HG03064 (cell line): Measurements from ENCODE around the gene DNAJB6.
"Not testable (repeated sequence)": the region's sequence is repeated elsewhere in the genome, so short reads cannot be mapped to it uniquely, and the experiment has no call there.

Experiments used
- ATAC-seq: cut with Tn5 transposase; IDR thresholded peaks from one replicate; pipeline ENCODE4 v1.9.1; 2021; ENCODE audit warnings: low read depth; ENCODE audit not compliant: unreplicated experiment

The DNAJB6 gene

DNA sequence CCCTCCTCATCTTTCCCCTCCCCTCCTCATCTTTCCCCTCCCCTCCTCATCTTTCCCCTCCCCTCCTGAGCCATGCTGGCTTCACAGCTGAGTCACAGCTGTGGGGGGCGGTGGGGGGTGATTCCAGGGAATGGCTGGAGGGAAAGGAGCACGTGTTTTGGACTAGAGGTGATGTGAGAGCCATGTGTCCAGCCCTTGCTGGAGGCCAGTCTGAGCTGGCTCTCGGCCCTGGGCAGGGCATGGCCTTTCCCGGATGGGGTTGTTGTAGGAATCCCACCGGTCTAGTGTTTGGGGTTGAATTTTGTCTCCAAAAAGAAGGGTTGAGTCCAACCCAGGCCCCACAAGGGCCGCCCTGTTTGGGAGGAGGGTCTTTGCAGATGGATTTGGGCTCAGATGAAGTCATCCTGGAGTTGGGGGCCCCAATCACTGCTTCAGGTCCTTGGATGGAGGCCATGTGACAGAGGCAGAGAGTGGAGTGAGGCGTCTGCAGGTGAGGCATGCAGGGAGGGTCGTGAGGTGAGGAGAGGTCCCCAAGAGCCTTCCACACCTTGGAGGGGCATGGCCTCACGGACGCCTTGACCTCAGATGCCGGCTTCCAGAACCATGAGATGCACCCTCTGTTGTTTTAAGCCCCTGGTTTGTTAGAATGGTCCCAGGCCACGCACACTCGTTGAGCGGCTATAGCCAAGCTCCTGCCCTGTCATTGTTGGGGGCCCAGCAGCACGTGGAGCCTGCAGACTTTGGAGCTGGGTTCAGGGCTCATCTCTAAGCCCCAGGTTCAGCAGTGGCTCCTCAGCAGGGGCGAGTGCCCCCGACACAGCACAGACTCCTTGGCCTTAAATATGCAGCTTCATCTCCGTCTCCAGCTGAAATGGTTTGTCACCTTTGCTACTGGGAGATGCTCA is 101.6 kb downstream of the DNAJB6 start:
- ATAC-seq = no peak

DNA sequence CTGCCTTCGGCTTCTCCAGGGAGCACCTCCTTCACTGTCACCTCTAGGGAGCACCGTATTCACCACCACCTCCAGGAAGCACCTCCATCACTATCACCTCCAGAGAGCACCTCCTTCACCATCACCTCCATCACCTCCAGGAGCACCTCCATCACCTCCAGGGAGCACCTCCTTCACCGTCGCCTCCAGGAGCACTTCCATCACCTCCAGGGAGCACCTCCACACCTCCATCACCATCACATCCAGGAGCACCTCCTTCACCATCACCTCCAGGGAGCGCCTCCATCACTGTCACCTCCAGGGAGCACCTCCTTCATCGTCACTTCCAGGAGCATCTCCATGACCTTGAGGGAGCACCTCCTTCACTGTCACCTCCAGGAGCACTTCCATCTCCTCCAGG is 102.3 kb downstream of the DNAJB6 start:
- ATAC-seq = no peak

DNA sequence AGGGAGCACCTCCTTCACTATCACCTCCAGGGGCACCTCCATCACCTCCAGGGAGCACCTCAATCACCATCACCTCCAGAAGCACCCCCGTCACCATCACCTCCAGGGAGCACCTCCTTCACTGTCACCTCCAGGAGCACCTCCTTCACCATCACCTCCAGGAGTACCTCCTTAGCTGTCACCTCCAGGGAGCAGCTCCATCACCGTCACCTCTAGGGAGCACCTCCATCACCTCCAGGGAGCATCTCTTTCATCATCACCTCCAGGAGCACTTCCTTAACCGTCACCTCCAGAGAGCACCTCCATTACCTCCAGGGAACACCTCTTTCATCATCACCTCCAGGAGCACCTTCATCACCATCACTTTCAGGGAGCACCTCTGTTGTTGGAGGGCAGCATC is 103.0 kb downstream of the DNAJB6 start:
- no peak for ATAC-seq

DNA sequence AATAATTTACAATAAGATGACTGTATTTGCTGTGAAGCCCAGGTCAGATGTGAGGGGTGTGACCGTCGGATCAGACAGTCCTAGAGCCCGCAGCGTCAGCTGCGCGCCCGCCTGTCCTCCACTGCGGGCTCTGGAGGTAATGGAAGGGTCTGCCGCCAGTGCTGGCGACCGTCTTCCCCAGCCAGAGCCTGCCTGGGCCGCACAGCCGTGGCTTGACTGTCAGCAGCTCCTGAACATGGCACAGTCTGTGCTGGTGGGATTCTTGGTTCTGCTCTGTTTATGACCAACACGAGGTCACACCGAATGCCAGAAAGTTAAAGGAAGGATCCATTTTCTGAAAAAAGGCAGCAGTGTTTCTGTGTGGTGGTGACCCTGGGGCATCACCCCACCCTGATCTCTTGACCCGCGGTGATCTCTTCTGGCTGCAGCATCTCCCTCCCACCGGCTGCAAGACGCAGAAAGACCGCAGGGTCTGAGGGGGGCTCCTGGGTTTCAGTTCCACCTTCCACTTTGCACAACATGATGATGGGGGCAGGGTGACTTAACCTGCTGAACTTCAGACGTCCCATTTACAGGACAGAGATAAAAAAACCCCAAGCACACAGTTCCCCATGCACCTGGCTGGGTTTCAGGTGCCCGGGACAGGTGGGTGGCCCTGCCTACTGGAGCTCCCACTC is 103.7 kb downstream of the DNAJB6 start:
- no peak for ATAC-seq

DNA sequence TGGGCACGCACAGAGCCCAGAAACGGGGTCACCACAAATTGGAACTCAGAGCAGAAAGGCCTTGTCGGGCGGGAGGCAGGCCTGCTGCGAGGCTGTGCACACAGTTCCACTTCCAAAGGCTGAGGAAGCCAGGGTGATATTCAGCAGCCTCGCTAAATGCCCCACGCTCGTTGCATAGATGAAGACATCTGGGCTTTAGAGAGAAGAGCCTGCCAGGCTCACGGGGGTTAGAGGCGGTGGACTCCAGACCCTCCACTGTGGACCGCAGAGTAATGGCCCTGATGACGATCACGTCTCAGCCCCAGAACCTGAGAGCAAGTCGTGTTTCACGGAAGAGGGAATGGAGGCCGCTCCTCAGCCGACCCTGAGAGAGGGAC is 104.2 kb downstream of the DNAJB6 start:
- no peak for ATAC-seq

DNA sequence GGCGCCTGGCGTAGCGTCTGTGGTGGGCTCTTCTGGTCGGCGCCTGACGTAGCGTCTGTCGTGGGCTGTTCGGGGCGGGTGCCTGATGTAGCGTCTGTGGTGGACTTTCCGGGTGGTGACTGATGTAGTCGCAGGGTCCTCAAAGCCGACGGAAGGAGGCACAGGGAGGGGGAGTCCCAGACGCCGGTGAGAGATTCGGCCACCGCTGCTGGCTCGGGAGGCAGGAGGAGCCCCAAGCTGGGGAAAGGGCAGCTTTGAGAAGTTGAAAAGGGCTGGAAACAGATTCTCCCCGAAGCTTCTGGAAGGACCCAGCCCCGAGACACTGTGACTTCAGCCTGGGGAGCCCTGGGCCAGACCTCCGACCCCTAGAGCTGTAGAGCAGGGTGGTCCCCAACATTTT is 105.7 kb downstream of the DNAJB6 start:
- ATAC-seq = no peak

DNA sequence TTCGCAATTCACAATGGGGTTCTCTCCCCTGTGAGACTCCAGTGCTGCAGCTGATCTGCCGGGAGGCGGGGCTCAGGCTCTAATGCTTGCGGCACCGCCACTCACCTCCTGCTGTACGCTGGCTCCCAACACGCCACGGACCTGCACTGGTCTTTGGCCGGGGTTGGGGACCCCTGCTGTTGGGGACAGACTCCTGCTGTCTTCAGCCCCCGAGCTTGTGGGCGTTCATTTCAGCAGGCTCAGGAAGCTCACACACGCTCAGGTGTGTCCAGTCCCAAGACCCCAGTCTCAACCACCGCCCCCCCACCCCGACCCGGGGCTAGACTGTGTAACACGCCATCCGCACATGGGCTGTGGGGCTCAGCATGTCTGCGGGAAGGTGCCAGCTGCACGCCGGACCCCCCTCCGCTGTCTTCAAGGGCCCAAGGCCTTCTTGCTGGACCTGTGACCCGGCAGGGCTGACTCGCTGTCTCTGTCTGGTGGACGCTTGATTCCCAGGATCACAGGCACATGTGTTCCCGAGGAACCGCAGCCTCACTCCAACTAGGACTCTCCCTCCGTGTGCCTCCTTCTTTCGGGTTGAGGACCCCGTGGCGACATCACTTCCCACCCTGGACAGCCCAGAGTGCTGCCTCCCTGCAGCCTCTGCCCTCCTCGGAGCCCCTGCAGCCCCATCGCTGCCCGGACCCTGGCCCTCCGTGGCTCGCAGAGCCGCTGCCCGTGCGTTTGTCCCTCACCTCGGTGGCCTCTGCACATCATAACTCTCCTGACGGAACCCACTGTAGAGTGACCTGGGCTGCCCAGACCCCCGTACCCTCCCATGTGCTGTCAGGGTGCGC is 106.4 kb downstream of the DNAJB6 start:
- no peak for ATAC-seq

DNA sequence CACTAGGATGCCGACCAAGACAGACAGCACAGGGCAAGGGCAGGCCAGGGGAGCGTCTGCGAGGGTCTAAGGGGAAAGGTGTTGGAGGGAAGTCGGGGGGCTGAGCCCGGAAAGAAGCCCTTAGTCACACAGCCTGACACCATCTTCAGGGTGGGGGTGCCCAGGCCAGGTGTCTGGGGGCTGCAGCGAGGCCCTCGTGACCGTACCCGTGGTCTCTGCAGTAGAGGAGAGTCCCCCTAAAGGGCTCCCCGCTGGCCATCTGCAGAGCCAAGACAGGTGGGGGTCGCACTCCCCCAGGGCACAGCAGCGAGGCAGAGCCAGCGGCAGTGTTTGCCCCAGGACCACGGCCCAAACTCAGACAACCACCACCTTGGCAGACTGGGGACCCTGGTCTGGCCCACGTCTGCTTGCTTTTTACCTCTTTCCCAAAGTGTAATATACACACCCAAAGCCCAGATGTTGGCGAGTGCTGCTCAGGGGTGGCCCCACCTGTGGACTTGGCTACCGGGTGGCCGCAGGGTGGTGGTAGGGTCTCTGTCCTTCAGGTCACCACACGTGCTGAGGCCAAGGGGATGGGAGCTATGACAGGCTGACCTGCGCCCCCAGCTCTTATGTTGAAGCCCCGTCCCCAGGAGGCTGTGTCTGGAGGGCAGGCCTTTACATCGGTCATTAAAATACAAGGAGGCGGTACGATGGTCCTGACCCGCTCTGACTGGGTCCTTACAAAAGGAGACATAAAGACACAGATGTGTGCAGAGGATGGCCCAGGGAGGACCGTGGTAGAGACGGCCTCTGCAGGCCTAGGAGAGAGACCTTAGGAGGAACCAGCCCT is 107.4 kb downstream of the DNAJB6 start:
- ATAC-seq = no peak

DNA sequence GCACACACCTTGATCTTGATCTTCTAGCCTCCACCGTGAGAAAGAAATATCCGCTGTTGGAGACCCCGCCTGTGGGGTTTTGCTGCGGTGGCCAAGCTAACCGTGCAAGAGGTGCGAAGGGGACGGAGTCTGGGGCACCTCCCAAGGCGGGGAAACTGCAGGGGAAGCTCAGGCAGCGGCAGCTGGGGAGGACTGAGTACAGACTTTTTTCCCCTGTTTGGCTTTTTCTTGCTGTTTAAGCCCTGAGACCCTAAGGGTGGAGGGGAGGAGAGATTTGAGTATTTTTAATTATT is 108.0 kb downstream of the DNAJB6 start:
- ATAC-seq = no peak

DNA sequence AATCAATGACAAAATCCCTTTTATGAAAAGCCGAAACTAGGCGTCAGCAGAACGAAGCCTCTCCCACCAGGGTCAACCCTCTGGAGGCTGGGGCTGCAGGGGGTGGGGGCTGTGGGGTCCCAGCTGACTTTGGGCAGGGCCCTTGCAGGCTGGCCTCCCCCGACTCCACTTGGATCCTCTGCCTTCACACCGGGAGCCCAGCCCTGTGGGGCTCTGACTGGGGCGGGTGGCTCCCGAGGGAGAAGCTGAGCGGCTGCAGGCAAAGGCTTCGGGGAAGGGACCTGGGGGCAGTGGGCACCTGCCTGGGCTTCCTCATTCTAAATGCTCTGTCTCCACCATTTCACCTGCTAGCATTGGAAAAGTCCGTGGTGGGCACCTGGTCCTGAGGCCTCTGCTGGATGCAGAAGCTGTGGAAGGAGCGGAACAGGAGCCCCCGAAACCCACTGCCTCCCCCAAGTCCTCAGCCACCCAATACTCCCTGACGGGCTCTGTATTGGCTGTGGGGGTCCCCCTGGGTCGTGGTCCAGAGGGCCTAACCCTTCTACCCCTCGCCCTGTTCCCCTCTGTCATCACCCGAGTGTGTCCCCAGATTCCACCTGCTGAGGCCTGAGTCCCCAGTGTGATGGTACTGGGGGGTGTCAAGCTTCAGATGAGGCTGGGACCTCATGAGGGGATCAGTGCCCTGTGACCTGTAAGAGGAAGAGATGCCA is 108.6 kb downstream of the DNAJB6 start:
- no peak for ATAC-seq

DNA sequence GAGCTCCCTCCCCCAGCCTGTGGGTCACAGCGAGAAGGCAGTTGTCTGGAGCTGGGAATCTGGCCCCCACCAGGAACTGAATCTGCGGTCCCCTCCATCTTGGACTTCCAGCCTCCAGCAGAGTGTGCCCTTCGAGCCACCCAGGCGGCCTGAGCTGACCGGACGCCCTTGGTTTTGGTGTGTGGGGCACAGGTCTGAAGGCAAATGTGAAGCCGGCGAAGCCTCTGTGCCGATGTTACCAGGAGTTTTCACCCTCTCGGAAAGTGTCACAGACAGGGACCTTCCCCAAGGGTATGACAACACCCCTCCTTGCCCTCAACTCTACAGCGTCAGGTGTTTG is 109.1 kb downstream of the DNAJB6 start:
- ATAC-seq = no peak

DNA sequence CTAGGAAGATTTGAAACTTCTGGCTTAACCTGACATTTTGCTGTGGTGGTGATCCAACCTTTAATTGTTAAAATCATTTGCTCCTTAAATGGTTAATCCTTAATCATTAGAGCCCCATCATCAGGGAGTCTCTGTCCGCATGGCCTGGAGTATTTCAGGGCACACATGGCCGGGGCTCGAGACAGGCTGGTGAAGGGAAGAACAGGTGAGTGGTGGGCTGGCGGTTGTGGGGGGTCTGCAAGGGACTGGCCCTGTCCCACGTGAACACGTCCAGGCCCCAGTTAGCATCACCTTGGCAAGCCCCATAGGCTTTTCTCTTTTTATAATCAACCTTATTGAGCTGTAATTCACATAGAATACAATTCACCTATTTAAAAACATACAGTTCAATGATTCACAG is 109.5 kb downstream of the DNAJB6 start:
- ATAC-seq = no peak

DNA sequence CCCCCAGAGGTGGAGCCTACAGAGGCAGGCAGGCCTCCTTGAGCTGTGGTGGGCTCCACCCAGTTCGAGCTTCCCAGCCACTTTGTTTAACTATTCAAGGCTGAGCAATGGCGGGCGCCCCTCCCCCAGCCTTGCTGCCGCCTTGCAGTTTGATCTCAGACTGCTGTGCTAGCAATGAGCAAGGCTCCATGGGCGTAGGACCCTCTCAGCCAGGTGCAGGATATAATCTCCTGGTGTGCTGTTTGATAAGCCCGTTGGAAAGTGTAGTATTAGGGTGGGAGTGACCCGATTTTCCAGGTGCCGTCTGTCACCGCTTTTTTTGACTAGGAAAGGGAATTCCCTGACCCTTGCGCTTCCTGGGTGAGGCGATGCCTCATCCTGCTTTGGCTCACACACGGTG is 117.2 kb downstream of the DNAJB6 start:
- ATAC-seq = not testable (repeated sequence)

DNA sequence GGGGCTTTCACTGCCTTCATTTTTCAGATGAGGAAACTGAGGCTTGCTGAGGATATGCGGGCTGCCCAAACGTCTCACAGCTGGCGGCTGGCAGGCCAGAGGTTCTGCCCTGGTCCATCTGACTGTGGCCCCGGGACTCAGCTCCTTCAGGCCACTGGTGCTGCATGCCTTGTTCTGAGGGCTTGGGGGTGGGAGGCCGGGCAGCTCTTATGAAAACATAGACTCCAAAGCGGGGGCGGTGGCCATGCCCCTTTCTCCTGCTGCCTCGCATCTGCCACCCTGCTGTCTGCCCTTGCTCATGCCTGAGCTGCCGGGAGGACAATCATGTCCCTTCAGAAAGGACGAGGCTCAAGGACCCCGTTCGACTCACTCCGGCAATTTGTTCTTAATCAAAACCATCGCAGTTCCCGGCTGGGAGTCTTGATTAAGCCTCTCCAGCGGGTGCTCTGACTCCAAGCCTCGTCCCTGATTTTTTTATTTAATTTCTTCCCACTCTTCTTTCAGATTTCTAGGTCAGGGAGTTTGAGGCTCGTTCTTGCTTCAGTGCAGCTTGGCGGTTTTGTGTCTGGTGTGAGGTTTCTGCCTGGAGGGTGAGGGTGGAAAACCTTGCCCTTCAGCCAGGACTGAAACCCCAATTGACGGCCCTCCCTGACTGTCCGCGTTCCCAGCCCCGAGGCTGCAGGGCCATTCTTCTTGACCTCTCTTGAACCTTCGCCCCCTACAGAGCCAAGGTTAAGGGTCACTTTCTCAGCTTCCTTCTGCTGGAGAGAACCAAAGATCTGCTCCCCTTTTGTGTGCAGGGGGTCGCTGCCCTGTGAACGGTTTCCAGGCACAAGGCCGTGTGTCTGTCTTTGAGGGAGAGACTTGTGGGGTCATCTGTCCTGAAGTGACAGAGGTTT is 120.8 kb downstream of the DNAJB6 start:
- ATAC-seq = no peak

DNA sequence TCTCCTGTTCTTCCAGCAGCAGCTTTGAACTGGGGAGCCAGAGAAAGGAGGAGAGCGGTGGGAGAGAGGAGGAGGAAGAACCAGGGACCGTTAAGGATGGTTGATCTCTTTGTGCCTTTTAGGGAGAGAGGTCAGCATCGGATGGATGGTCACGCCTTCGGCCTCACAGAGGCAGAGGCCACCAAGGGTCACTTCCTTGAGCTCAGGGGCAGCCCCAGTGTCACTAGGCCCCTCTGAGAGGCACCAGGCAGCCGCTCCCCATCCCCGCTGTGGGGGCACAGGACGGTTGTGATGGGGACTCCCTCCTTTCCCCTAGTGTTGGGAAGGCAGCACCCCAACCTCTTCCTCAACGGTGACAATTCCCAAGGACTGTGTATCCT is 121.4 kb downstream of the DNAJB6 start:
- ATAC-seq = no peak

DNA sequence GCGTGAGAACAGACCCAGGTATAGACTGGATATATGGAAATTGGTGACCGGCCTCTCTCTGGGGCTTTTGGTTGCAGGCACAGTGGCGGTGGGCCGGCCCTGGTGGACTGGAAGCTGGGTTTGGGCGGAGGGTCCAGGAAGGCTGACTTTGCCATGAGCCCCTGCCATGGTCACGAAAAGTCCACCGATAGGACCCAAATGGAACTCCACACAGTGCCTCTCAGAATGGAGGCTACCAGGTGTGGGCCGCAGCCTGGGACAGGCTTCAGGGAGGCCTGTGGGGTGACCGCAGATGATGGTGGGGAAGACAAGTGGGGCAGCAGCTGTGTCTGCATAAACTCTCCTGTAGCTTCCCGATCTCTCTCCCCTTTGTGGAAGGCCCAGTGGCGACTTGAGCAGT is 123.2 kb downstream of the DNAJB6 start:
- ATAC-seq = no peak

DNA sequence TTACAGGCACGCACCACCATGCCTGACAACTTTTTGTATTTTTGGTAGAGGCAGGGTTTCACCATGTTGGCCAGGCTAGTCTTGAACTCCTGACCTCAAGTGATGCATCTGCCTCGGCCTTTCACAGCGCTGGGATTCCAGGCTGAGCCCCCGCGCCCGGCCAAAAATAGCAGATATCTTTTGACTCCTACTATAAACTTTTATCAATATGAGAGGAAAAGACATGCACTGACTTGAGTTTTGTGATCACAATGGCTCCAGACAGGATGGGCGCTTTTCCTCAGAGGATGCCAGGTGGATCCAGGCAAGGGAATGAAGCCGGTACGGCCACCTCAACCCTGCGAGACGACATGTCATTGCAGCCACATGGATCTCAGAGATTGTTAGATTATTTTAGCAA is 123.9 kb downstream of the DNAJB6 start:
- no peak for ATAC-seq

DNA sequence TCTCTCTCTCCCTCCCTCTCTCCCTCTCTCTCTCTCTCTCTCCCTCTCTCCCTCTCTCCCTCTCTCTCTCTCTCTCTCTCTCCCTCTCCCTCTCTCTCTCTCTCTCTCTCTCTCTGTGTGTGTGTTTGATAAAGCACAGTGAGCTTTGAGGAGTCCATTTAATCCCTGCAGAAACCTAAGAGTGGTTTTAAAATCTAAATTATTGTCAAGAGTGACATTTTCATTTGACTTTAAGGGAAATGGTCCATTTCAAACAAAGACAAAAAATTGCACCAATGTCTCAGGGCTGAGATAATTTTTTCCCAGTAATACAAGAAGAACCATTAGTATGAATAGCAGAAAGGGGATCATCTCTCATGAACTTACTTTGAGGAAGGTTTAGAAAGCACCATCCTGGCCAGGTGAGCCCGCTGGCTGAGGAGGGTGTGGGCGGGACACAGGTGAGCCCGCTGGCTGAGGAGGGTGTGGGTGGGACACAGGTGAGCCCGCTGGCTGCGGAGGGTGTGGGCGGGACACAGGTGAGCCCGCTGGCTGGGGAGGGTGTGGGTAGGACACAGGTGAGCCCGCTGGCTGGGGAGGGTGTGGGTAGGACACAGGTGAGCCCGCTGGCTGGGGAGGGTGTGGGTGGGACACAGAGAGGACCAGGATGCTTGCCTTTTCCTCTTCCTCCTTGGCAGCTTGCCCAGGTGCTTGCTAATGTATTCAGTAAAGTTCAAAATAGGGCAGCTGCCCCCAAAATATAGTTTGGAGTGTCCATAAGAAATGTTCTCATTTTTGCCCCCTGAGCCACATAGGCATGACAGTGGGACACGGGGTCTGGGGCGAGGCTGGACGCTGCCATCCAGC is 125.0 kb downstream of the DNAJB6 start:
- no peak for ATAC-seq
